ENCODE data around the gene GFPT2. TPM values are rescaled to one million over a fixed set of nuclear protein-coding genes. Genes with fewer than 3 reads are reported as not detected.

Gene GFPT2
- total and polyA plus RNA-seq, 9 of the 15 experiments (the other 6 are each of a cell fraction or from before 2014, with no cell fraction given) = 0.07 to 0.14 (median 0.08) TPM; not detected in 6

- WGBS (ENCODE audit: insufficient coverage, low coverage, missing lambda C conversion rate) = 2% methylated on average over 13 of the region's 13 CpGs
- H3K4me2 ChIP-seq (ENCODE audit: insufficient read depth, low read length) = no peak overlapping the region
- intact Hi-C loops (cut with micrococcal nuclease) = no loop called here
- no peaks in the 10 kb centered on the region for H3K36me3 ChIP-seq (ENCODE audit: control insufficient read depth, insufficient read depth, low read length)
- CTCF ChIA-PET (ENCODE audit: low intra/inter-chr PET ratio) = no interaction called here
- peaks cover 36 to 74% of the 10 kb centered on the region in 2 experiments for H3K27me3 ChIP-seq (ENCODE audit: control insufficient read depth in 2 of 2, insufficient read depth in 2 of 2, low read length in 2 of 2)
- FAIRE-seq = no peak
- no peak overlapping the region for H3K9ac ChIP-seq (ENCODE audit: insufficient read depth in 1 of 2, low read depth in 2 of 2, low read length in 2 of 2)
- BruUV-seq (replicated peaks) = no TSS peak
- POLR2A ChIA-PET = interaction anchor here (1.0 to 1.8 kb wide), 2 partner anchors 10 to 11 kb away, joined by 3 to 6 read pairs; no protein-coding TSS in a partner anchor
- H3K9me1 ChIP-seq (ENCODE audit: control insufficient read depth, insufficient read depth, low read length) = no peaks in the 10 kb centered on the region
- no peak overlapping the region for H2AFZ ChIP-seq (ENCODE audit: low read depth, low read length)
- no peak overlapping the region for H3K4me3 ChIP-seq
- H3K4me1 ChIP-seq (replicated peaks in 1 of 2; ENCODE audit: control insufficient read depth in 2 of 2, insufficient read depth in 2 of 2, low read length in 2 of 2) = no peaks in the 10 kb centered on the region; a peak in 1 of 5 replicates
- in situ Hi-C loops (cut with MboI) = no loop called here
- H3K79me2 ChIP-seq (ENCODE audit: control insufficient read depth, insufficient read depth, low read length) = no peaks in the 10 kb centered on the region
- H3K27ac ChIP-seq (ENCODE audit: extremely low read depth, low read depth, low read length) = no peak overlapping the region
- TF ChIP-seq DNMT1 (IDR thresholded peaks at IDR 0.05) (no peak), NCOR1 (IDR thresholded peaks at IDR 0.05) (no peak), POLR2AphosphoS2 (IDR thresholded peaks at IDR 0.05; ENCODE audit: low read length) (no peak), SPI1 (IDR thresholded peaks at IDR 0.05; ENCODE audit: borderline replicate concordance, low read depth, low read length) (no peak)
- no peak for ATAC-seq
- no peak for DNase-seq (ENCODE audit: extremely low read depth in 1 of 4, low spot score in 3 of 4)
- no peaks in the 10 kb centered on the region for H3K9me3 ChIP-seq (replicated peaks; ENCODE audit: control insufficient read depth, insufficient read depth, low read depth, low read length)
- H4K20me1 ChIP-seq (replicated peaks; ENCODE audit: control insufficient read depth, insufficient read depth, low read length) = 0 out of 2 replicates have a peak, but pooled peaks cover 3% of the 10 kb centered on the region
Measured at GRCh38 chr5:180381851-180382480, 28.8 kb upstream of the GFPT2 start.

GRCh38 chr5:180381428-180381827 is 28.3 kb upstream of the GFPT2 start:
- H3K27ac ChIP-seq (ENCODE audit: extremely low read depth, low read depth, low read length) = no peak overlapping the region
- ATAC-seq (no peak), FAIRE-seq (no peak), DNase-seq (ENCODE audit: extremely low read depth in 1 of 4, low spot score in 3 of 4) (no peak)
- peaks cover 39 to 76% of the 10 kb centered on the region in 2 experiments for H3K27me3 ChIP-seq (ENCODE audit: control insufficient read depth in 2 of 2, insufficient read depth in 2 of 2, low read length in 2 of 2)
- no peaks in the 10 kb centered on the region for H3K9me3 ChIP-seq (replicated peaks; ENCODE audit: control insufficient read depth, insufficient read depth, low read depth, low read length)
- H4K20me1 ChIP-seq (replicated peaks; ENCODE audit: control insufficient read depth, insufficient read depth, low read length) = 0 out of 2 replicates have a peak, but pooled peaks cover 3% of the 10 kb centered on the region
- no peaks in the 10 kb centered on the region for H3K36me3 ChIP-seq (ENCODE audit: control insufficient read depth, insufficient read depth, low read length)
- POLR2A ChIA-PET = interaction anchor here (1.8 kb wide), 1 partner anchor 10 kb away, joined by 6 read pairs; no protein-coding TSS in a partner anchor
- no peak overlapping the region for H3K4me2 ChIP-seq (ENCODE audit: insufficient read depth, low read length)
- H3K79me2 ChIP-seq (ENCODE audit: control insufficient read depth, insufficient read depth, low read length) = no peaks in the 10 kb centered on the region
- in situ Hi-C loops (cut with MboI) (no loop called here), intact Hi-C loops (cut with micrococcal nuclease) (no loop called here)
- no peak overlapping the region for H3K9ac ChIP-seq (ENCODE audit: insufficient read depth in 1 of 2, low read depth in 2 of 2, low read length in 2 of 2)
- no TSS peak for BruUV-seq (replicated peaks)
- no peaks in the 10 kb centered on the region; a peak in 1 of 5 replicates for H3K4me1 ChIP-seq (replicated peaks in 1 of 2; ENCODE audit: control insufficient read depth in 2 of 2, insufficient read depth in 2 of 2, low read length in 2 of 2)
- H3K9me1 ChIP-seq (ENCODE audit: control insufficient read depth, insufficient read depth, low read length) = no peaks in the 10 kb centered on the region
- CTCF ChIA-PET (ENCODE audit: low intra/inter-chr PET ratio) = no interaction called here
- WGBS (ENCODE audit: insufficient coverage, low coverage, missing lambda C conversion rate) = 4% methylated on average over 4 of the region's 4 CpGs
- no peak overlapping the region for H2AFZ ChIP-seq (ENCODE audit: low read depth, low read length)
- H3K4me3 ChIP-seq = no peak overlapping the region
- TF ChIP-seq MITF (IDR thresholded peaks at IDR 0.05) (no peak), ZNF263 (CRISPR knock-in tag; IDR thresholded peaks at IDR 0.05; ENCODE audit: borderline replicate concordance) (no peak), LCOR (CRISPR knock-in tag; IDR thresholded peaks at IDR 0.05) (no peak), DMBX1 (CRISPR knock-in tag; IDR thresholded peaks at IDR 0.05; ENCODE audit: borderline replicate concordance) (no peak), IFI16 (CRISPR knock-in tag; IDR thresholded peaks at IDR 0.05) (no peak), BACH1 (tag; IDR thresholded peaks at IDR 0.05) (no peak), ZNF174 (CRISPR knock-in tag; IDR thresholded peaks at IDR 0.05) (no peak), ZNF785 (CRISPR knock-in tag; IDR thresholded peaks at IDR 0.05) (no peak), BRF1 (IDR thresholded peaks at IDR 0.05; ENCODE audit: borderline replicate concordance, extremely low read depth, insufficient read length) (no peak)
- TF ChIP-seq, protein P1, sequence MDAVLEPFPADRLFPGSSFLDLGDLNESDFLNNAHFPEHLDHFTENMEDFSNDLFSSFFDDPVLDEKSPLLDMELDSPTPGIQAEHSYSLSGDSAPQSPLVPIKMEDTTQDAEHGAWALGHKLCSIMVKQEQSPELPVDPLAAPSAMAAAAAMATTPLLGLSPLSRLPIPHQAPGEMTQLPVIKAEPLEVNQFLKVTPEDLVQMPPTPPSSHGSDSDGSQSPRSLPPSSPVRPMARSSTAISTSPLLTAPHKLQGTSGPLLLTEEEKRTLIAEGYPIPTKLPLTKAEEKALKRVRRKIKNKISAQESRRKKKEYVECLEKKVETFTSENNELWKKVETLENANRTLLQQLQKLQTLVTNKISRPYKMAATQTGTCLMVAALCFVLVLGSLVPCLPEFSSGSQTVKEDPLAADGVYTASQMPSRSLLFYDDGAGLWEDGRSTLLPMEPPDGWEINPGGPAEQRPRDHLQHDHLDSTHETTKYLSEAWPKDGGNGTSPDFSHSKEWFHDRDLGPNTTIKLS (IDR thresholded peaks at IDR 0.05; ENCODE audit: borderline replicate concordance, low read depth) = no peak

Measured in K562 (cell line).